SK-N-MC (cell line): ENCODE measurements around the gene SFT2D2.
A peak's percentile ranks its signal among the peaks of the same experiment; 100 is the strongest.

Experiments
- DNase-seq: peaks from one replicate; pipeline ENCODE4 v3.0.0-alpha.2; 2011; ENCODE audit warnings: low read depth, low spot score
- H3K27ac ChIP-seq: fragments of 200-600 bp; sonication (generic); 2 replicates; pipeline ENCODE4 v1.5.1; 2016; ENCODE audit warnings: mixed run types
- H3K36me3 ChIP-seq: fragments of 200-600 bp; sonication (generic); 2 replicates; pipeline ENCODE4 v1.6.1; 2017; ENCODE audit warnings: antibody characterized with exemption, low read length, mixed read lengths; ENCODE audit not compliant: insufficient read depth
- H3K4me3 ChIP-seq: fragments of 200-600 bp; sonication (generic); 2 replicates; pipeline ENCODE4 v1.5.1; 2016
- H3K9ac ChIP-seq: fragments of 200-600 bp; sonication (generic); 2 replicates; pipeline ENCODE4 v1.8.0; 2017; ENCODE audit warnings: mixed run types, mixed read lengths; ENCODE audit not compliant: insufficient read length
- H3K9me3 ChIP-seq: fragments of 200-600 bp; sonication (generic); 2 replicates; pipeline ENCODE4 v1.6.1; 2017; ENCODE audit warnings: low read depth, mild to moderate bottlenecking, antibody characterized with exemption, low read length, moderate library complexity, mixed read lengths
- EZH2 ChIP-seq: fragments of 200-600 bp; sonication (generic); IDR thresholded peaks from one replicate; pipeline ENCODE4 v1.6.1; 2017; ENCODE audit warnings: antibody characterized with exemption
- FOXP2 ChIP-seq: optimal IDR thresholded peaks from 2 replicates; pipeline ENCODE3; 2011; ENCODE audit warnings: mild to moderate bottlenecking, moderate library complexity; ENCODE audit not compliant: insufficient read depth; ENCODE audit errors: extremely low read length, control extremely low read depth
- POLR2AphosphoS5 ChIP-seq: IDR thresholded peaks from 2 replicates; pipeline ENCODE4 v1.6.1; 2012; ENCODE audit warnings: mild to moderate bottlenecking, low read depth, low read length, borderline replicate concordance

SFT2D2 gene

GRCh38 chr1:168217664-168218063, 8.1 kb upstream of the SFT2D2 start:
- no peak for TF ChIP-seq POLR2AphosphoS5
- no peak for TF ChIP-seq FOXP2
- no peak for TF ChIP-seq EZH2

GRCh38 chr1:168218658-168219057, 7.1 kb upstream of the SFT2D2 start:
- DNase-seq: no peak
- H3K4me3 ChIP-seq: no peak overlapping the region
- no peaks in the 10 kb centered on the region for H3K9me3 ChIP-seq
- H3K27ac ChIP-seq: no peak overlapping the region
- no peak overlapping the region for H3K9ac ChIP-seq
- TF ChIP-seq EZH2 (no peak), FOXP2 (no peak), POLR2AphosphoS5 (no peak)
- H3K36me3 ChIP-seq: no peaks in the 10 kb centered on the region

More at GRCh38 chr1:168217664-168218063, 8.1 kb upstream of the SFT2D2 start:
- no peak for DNase-seq
- no peaks in the 10 kb centered on the region for H3K9me3 ChIP-seq
- H3K27ac ChIP-seq: no peak overlapping the region
- no peaks in the 10 kb centered on the region for H3K36me3 ChIP-seq
- H3K4me3 ChIP-seq: no peak overlapping the region
- no peak overlapping the region for H3K9ac ChIP-seq

DNA sequence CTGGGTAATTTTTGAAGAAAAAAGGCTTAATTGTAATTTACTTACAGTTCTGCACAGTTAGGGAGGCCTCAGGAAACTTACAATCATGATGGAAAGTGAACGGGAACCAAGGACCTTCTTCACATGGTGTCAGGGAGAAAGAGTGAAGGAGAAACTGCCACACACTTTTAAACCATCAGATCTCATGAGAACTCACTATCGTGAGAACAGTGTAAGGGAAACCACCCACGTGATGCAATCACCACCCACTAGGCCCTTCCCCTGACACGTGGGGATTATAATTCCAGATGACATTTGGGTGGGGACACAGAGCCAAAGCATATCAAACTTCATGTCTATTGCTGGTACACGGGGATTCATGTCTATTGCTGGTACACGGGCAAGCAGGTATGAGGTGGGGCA, 5.3 kb upstream of the SFT2D2 start:
- H3K4me3 ChIP-seq: no peak overlapping the region
- no peaks in the 10 kb centered on the region for H3K9me3 ChIP-seq
- TF ChIP-seq EZH2: no peak
- TF ChIP-seq POLR2AphosphoS5: no peak
- TF ChIP-seq FOXP2: no peak
- H3K27ac ChIP-seq: no peak overlapping the region
- DNase-seq: no peak
- no peak overlapping the region for H3K9ac ChIP-seq
- H3K36me3 ChIP-seq: no peaks in the 10 kb centered on the region

GRCh38 chr1:168221275-168221674, 4.5 kb upstream of the SFT2D2 start:
- Histone ChIP-seq H3K9me3 (no peaks in the 10 kb centered on the region), H3K9ac (no peak overlapping the region), H3K36me3 (no peaks in the 10 kb centered on the region), H3K4me3 (no peak overlapping the region), H3K27ac (no peak overlapping the region)
- TF ChIP-seq EZH2 (no peak), POLR2AphosphoS5 (no peak), FOXP2 (no peak)
- DNase-seq: no peak

GRCh38 chr1:168223261-168223660, 2.5 kb upstream of the SFT2D2 start:
- no peak for DNase-seq
- no peaks in the 10 kb centered on the region for H3K9me3 ChIP-seq
- TF ChIP-seq POLR2AphosphoS5 (no peak), EZH2 (no peak), FOXP2 (no peak)
- no peak overlapping the region for H3K27ac ChIP-seq
- no peak overlapping the region for H3K4me3 ChIP-seq
- H3K9ac ChIP-seq: no peak overlapping the region
- no peaks in the 10 kb centered on the region for H3K36me3 ChIP-seq

- H3K9ac ChIP-seq: no peak overlapping the region
- no peaks in the 10 kb centered on the region for H3K9me3 ChIP-seq
- TF ChIP-seq FOXP2: no peak
- no peaks in the 10 kb centered on the region for H3K36me3 ChIP-seq
- DNase-seq: no peak
- H3K4me3 ChIP-seq: no peak overlapping the region
- H3K27ac ChIP-seq: no peak overlapping the region
These were observed 1.9 kb upstream of the SFT2D2 start for GRCh38 chr1:168223681-168224540.

GRCh38 chr1:168224991-168225390, 813 bp upstream of the SFT2D2 start:
- DNase-seq: no peak
- Histone ChIP-seq H3K9me3 (no peaks in the 10 kb centered on the region), H3K9ac (peak overlapping the region; percentile 94), H3K36me3 (peaks cover 7% of the 10 kb centered on the region; the same call in 1 of the 2 replicates), H3K27ac (peak overlapping the region; percentile 89; the same call in 1 of the 2 replicates), H3K4me3 (peak overlapping the region; percentile 80)
- TF ChIP-seq EZH2 (no peak), FOXP2 (no peak), POLR2AphosphoS5 (no peak)

GRCh38 chr1:168227620-168228019, 1.8 kb downstream of the SFT2D2 start:
- H3K4me3 ChIP-seq: peak overlapping the region; percentile 80
- H3K27ac ChIP-seq: no peak overlapping the region
- H3K9ac ChIP-seq: peak overlapping the region; percentile 26
- TF ChIP-seq EZH2: no peak
- TF ChIP-seq FOXP2: no peak
- no peak for TF ChIP-seq POLR2AphosphoS5
- peaks cover 12% of the 10 kb centered on the region; the same call in 1 of the 2 replicates for H3K36me3 ChIP-seq
- H3K9me3 ChIP-seq: no peaks in the 10 kb centered on the region
- no peak for DNase-seq
